ENCODE measurements around the gene SNPH.

Gene SNPH

DNA sequence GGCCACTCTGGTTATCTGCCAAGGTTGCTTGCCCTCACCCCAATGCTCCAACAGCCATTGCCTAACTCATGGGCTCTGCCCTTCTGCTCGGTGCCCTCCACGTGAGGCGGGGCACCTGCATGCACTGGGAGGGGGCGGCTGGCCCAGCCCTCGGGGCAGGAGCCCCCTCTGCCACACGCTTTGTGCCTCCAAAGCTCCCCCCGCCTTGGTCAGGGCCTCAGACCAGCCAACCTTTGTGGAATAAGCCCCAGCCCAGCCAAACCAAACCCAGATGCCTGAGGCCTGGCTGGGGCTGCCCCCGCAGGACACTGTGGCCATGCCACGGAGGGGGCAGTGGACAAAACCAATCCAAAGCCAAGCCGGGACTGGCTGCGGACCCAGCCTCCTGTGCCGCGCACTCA lies 41.5 kb downstream of the SNPH start:
- no peak for DNase-seq

- no peak for DNase-seq
Observed at GRCh38 chr20:1308067-1308701, 42.1 kb downstream of the SNPH start.

- DNase-seq: no peak
Observed at GRCh38 chr20:1308702-1309095, 42.6 kb downstream of the SNPH start.

GRCh38 chr20:1309439-1309847 lies 43.3 kb downstream of the SNPH start:
- DNase-seq: no peak

DNA sequence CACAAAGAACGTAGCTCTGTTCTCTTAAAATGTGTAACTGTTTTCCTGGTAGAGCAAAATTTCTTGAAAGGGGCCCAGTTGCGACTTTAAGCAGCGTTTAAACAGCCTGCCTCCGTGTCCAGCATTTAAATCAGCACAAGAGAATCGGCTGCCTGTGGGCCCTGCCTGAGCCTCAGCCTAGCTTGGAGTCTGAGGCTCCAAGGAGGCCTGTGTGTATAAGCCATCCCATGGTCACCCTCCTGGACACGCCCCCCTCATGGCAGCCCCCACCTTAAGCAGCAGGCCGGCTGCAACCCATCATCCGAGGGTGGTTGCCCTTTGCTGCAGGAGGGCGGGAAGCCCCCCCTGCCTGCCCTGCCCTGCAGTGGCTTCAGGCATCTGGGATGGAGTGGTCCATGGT lies 44.0 kb downstream of the SNPH start:
- no peak for DNase-seq

- no peak for DNase-seq
Observed at GRCh38 chr20:1310506-1311190, 44.6 kb downstream of the SNPH start.

DNA sequence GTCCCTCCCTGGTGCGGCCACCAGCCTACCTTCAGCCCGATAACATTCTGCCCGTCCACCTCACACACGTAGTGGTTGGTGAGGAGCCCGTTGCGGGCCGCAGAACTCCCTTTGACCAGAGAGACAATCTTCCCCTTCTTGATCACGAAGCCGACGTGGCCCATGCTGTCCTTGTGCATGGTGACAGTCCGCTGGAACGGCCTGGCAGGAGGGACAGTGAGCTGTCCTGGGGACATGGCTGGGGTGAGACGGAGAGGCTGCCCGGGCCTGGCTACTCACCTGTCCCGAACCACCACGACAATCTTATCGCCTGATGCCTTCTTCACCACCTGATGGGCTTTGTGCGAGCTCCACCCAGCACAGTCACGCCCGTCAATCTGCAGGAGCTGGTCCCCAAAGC lies 46.2 kb downstream of the SNPH start:
- DNase-seq: no peak

- DNase-seq: no peak
Observed at GRCh38 chr20:1312904-1313235, 46.8 kb downstream of the SNPH start.

- peak; percentile 64 to 88 (median 76) for DNase-seq
Observed at GRCh38 chr20:1313236-1313964, 47.3 kb downstream of the SNPH start.

GRCh38 chr20:1315804-1316203 lies 49.7 kb downstream of the SNPH start:
- DNase-seq: no peak

- DNase-seq: no peak
Observed at GRCh38 chr20:1317545-1318255, 51.6 kb downstream of the SNPH start.

DNA sequence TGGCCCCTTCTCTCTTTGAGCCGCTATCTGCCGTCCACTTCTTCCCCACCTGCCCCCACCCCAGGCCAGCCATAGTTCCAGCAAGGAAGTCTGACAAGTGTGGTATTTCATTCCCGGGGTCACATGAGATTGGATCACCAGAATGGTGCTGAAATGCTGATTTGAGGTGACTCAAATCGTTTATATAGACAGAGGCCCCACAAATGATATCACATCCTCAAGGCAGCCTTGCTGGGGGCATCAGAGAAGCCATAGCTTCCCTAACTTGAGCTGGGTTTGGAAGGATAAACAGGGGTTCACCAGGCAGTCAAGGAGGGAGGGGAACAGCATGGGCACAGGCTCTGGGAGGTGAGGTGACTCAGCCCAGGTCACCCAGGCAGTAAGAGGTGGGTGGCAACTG lies 53.0 kb downstream of the SNPH start:
- peak in 1 of 4 experiments; percentile 20 for DNase-seq

DNA sequence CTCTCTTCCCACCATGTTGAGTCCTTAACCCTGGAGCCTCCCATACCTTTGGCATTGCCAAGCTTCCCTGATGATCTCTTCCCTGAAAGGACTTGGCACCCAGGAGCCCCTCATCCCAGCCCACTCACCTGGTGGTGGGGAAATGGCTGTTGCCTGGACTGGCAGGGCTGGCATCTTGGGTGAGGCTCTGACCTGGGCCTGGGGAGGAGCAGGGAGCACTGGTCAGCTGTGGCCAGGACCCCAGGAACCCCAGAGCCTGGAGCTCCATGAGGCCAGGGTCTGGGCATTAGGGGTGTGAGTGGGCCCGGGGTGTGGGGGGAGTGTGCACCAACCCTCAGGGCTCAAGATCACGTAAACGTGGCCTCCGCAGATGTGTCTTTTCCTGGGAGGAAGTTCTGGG lies 53.4 kb downstream of the SNPH start:
- no peak for DNase-seq

- no peak for DNase-seq
Observed at GRCh38 chr20:1320016-1320415, 53.9 kb downstream of the SNPH start.

GRCh38 chr20:1320902-1321653 lies 55.0 kb downstream of the SNPH start:
- no peak for DNase-seq

GRCh38 chr20:1321654-1321939 lies 55.5 kb downstream of the SNPH start:
- DNase-seq: no peak

DNA sequence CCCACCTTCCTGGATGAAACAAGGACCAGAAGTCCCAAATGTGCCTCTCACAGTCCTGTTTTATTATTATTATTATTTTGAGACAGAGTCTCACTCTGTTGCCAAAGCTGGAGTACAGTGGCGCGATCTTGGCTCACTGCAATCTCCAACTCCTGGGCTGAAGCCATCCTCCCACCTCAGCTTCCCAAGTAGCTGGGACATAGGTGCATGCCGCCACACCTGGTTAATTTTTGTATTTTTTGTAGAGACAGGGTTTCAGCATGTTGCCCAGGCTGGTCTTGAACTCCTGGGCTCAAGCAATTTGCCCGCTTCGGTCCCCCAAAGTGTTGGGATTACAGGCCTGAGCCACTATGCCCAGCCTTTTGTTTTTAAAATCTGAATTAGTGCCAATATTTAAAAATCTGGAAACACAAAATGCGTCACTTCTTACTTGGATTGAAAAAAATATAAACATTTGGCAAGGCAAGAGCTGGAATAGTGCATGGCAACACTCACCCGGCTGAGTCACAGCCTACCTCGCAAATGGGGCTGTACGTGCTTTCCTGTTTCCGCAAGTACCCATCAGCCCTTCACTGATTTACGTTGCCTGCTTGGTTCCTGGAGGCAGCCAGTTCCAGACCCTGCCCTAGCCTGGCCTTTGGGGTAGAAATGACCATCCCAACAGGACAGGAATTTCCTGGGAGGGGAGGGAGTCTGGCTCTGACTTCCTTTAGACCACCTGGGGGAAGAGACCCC lies 56.6 kb downstream of the SNPH start:
- DNase-seq: peak in 3 of 4 experiments; percentile 29 to 56 (median 34)

DNA sequence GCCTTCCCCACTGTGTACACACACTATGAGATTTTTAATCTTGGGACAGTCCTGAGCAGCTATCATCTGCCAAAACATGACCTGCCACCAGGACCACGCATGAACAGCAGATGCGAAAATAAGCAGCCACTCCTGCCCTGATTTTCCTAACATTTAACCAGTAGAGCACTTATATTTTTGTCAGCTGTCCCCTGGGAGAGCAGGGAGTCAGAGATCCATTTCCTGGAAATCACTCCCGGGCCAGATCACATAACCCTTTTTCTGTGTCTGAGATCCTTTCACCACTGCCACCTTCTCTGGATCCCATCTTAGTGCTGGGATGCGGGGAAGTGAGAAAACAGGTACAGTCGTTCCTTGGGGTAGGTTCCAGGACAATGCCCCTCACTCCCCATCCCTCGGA lies 57.2 kb downstream of the SNPH start:
- DNase-seq: no peak

GRCh38 chr20:1323830-1324597 lies 57.9 kb downstream of the SNPH start:
- DNase-seq: no peak

DNA sequence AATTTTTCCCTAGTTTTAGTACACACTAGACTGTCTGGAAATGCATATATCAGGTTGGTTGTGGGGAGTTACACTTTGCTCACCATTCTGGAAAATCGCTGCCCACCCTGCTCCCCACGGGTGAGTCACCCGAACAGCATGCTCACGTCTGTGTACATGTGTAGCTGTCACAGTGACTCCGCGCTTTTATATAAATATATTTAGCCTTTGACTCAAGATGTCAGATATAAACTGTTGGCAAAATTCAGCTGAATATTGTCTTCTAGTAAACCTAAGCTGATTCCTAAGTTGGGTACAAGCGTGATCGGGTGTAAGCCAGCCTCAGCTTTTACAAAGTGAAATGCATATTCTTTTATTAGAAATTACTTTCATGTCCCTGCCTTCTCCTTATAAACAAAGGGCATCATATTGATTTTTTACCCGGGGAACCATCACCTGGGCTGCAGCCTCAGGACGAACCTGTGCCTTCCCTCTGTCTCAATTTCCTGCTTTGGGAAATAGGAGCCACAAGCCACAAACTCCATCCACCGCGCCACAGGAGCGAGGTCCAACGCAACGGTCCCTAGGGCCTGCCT lies 58.6 kb downstream of the SNPH start:
- DNase-seq: peak in 3 of 4 experiments; percentile 18 to 58 (median 34)

All from suppressor macrophage (primary cell).